Left lung (tissue), 10 donors: ENCODE results near the gene UBL4A. TPM values are rescaled to one million over a fixed set of nuclear protein-coding genes. Genes with fewer than 3 reads are reported as not detected.
A peak's percentile ranks its signal among the peaks of the same experiment; 100 is the strongest.

Experiments
- ATAC-seq: fragments of 200-7000 bp; cut with Tn5 transposase; one replicate; pipeline ENCODE4 v1.9.1; 2020; ENCODE audit warnings: moderate library complexity
- DNase-seq, 4 donors: peaks; one replicate each; pipeline ENCODE4 v3.0.0-alpha.2; 2013 to 2020
- H3K27ac ChIP-seq, 2 donors: fragments of 200-600 bp; sonication (generic) in 1 of 2; one replicate each; pipeline versions ENCODE4 v1.5.0 to v1.8.0; 2020 to 2021
- H3K27me3 ChIP-seq, 2 donors: fragments of 200-600 bp; sonication (generic) in 1 of 2; one replicate each; pipeline versions ENCODE4 v1.5.0 to v1.8.0; 2020 to 2021
- H3K36me3 ChIP-seq, 2 donors: fragments of 200-600 bp; sonication (generic) in 1 of 2; one replicate each; pipeline versions ENCODE4 v1.5.0 to v1.8.0; 2020 to 2021
- H3K4me1 ChIP-seq, 2 donors: fragments of 200-600 bp; one replicate each; pipeline ENCODE4 v1.8.0; 2021
- H3K4me3 ChIP-seq, 2 donors: fragments of 200-600 bp; sonication (generic) in 1 of 2; one replicate each; pipeline versions ENCODE4 v1.5.0 to v1.8.0; 2020 to 2021; ENCODE audit warnings: mild to moderate bottlenecking in 1 of 2
- H3K9me3 ChIP-seq, 2 donors: fragments of 200-600 bp; sonication (generic) in 1 of 2; one replicate each; pipeline versions ENCODE4 v1.5.0 to v1.8.0; 2020 to 2021
- intact Hi-C, 2 donors: fragments of 100-400 bp; cut with DNase I; formaldehyde crosslinking; loops; one replicate each; pipeline versions ENCODE4 v1.11.2 to v1.14.2; 2022
- polyA plus RNA-seq, 6 donors: library from polyadenylated mRNA; unstranded; fragments of 120-200 nt; gene quantifications; one replicate each; pipeline ENCODE4 v1.2.1, GENCODE V29; 2013; ENCODE audit not compliant: insufficient read length in 6 of 6
- total RNA-seq, 2 donors: library from RNA; stranded (reverse); fragmentation: NEBNext Ultra II Directional; extraction: Animal tissue kit (Norgen Biotek cat#: 25700); gene quantifications; one replicate each; pipeline ENCODE4 v1.2.1, GENCODE V29; 2021
- TF ChIP-seq, protein P1 (sequence below), 2 donors: fragments of 200-600 bp; sonication (generic) in 1 of 2; IDR thresholded peaks; one replicate each; pipeline versions ENCODE4 v1.5.0 to v1.8.0; 2021; ENCODE audit warnings: antibody characterized with exemption in 2 of 2
- donor health status: DM: no; HTN: yes; CAD: no.
- donor health status: DM: no; HTN: no; CAD: no.

Gene UBL4A
- total and polyA plus RNA-seq, 8 donors = 24.7 to 37.9 (median 29.1) TPM

DNA sequence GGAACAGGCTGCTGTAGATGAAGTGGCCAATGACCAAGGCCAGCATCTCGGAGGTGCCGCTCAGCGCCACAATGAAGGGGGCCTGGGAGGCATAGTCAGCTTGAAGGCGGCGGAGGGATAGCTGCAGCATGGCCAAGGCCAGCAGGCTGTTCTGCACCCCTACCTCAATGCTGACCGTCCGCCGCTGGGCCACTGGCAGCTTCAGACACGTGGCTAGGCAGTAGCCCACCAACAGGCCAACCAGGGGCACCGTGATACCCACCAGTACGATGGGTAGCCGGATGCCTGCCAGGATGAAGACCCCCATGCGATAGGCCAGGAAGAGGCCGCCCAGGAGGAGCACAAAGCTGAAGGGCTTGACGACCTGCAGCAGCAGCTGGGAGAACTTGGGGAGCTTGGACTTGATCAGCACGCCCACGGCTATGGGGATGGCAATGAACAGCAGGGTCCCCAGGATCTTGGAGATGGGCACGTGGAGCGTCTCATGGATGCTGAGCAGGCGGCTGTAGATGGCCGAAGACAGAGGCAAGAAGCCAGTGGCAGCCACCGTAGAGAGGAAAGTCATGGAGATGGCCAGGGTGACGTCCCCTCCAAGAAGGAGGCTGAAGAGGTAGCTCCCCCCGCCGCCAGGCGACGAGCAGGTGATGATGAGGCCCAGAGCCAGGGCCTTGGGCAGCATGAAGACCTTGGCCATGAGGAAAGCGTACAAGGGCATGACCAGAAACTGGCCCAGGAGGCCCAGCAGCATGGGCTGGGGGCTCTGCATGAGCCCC is 1.3 kb upstream of the UBL4A start:
- intact Hi-C loops = no loop called here

DNA sequence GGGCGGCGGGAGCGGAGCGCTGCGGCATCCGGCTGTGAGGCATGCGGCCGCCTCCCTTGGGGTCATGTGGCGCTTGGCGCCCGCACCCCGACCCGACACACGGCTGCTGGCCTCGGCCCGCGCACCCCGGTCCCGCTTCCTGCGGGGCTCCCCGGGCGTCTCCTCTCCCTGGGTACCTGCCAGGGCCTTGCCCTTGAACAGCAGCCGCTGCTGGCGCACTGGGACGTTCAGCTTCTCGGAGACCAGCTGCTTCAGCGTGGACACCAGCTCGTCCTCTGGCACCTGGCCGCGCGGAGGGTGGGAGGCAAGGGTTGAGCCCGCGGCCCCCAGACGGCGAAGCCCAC is 391 bp downstream of the UBL4A start:
- intact Hi-C loops = no loop called here
- DNase-seq (no peak), ATAC-seq (no peak)
- peaks cover 6 to 46% of the 10 kb centered on the region in 2 donors for H3K4me1 ChIP-seq
- H3K9me3 ChIP-seq = no peaks in the 10 kb centered on the region
- peak overlapping the region; percentile 54 to 68 for H3K4me3 ChIP-seq
- peaks cover 0 to 17% of the 10 kb centered on the region in 2 donors for H3K36me3 ChIP-seq
- no peaks in the 10 kb centered on the region for H3K27me3 ChIP-seq
- TF ChIP-seq, protein P1, sequence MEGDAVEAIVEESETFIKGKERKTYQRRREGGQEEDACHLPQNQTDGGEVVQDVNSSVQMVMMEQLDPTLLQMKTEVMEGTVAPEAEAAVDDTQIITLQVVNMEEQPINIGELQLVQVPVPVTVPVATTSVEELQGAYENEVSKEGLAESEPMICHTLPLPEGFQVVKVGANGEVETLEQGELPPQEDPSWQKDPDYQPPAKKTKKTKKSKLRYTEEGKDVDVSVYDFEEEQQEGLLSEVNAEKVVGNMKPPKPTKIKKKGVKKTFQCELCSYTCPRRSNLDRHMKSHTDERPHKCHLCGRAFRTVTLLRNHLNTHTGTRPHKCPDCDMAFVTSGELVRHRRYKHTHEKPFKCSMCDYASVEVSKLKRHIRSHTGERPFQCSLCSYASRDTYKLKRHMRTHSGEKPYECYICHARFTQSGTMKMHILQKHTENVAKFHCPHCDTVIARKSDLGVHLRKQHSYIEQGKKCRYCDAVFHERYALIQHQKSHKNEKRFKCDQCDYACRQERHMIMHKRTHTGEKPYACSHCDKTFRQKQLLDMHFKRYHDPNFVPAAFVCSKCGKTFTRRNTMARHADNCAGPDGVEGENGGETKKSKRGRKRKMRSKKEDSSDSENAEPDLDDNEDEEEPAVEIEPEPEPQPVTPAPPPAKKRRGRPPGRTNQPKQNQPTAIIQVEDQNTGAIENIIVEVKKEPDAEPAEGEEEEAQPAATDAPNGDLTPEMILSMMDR (IDR thresholded peaks at IDR 0.05) = no peak
- peak overlapping the region; percentile 70 to 80 for H3K27ac ChIP-seq

More for the DNA sequence above, 1.3 kb upstream of the UBL4A start:
- Histone ChIP-seq H3K4me1 (peaks cover 6 to 46% of the 10 kb centered on the region in 2 donors), H3K9me3 (no peaks in the 10 kb centered on the region), H3K27ac (peak overlapping the region in 1 of 2 donors; percentile 74), H3K27me3 (no peaks in the 10 kb centered on the region), H3K4me3 (no peak overlapping the region), H3K36me3 (peaks cover 0 to 17% of the 10 kb centered on the region in 2 donors)
- no peak for DNase-seq
- TF ChIP-seq, protein P1 (IDR thresholded peaks at IDR 0.05) = no peak
- no peak for ATAC-seq

DNA sequence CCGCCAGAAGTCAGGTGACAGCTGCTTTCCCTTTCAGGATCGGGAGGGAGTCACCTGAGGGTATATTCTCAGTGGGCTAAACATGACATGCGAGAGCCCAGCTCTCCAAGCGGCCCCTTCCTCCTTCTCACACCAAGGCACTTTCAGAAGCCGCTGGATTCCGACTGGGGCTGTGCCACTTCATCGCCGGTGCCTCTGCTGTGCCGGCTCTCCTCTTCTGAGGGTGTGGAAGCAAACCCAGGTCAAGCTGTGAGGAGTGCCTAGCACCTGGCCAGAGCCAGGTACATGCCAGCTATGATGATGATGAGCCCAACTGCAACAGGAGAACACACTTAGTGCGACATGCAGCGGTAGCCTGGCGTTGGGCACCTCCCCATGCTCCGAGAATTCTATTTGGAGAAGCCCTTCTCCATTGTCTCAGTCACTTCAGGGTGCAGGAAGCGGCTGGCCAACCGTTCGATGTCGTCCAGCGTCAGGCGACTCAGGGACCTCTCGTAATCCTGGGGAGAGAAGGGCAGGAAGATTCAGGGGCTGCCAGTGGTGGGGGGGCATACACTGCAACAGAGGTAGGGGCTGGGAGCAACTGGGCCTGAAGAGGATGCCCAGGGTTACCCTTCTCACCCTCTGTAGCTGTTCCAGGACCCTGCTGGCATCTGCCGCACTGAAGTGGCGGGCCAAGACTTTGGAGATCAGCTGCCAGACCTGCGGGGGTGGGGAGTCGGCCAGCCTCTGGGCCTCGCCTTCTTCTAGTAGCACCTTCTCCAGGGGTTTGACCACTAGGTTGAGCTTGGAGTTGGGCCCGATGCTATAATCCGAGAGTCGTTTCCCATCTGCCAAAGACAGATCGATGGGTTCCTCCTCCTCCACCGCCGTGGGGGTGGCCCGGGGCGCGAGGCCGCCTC is 1.0 kb downstream of the UBL4A start:
- H3K9me3 ChIP-seq = no peaks in the 10 kb centered on the region
- TF ChIP-seq, protein P1 (IDR thresholded peaks at IDR 0.05) = no peak
- peaks cover 6 to 46% of the 10 kb centered on the region in 2 donors for H3K4me1 ChIP-seq
- intact Hi-C loops = no loop called here
- DNase-seq = no peak
- peak overlapping the region; percentile 70 to 80 for H3K27ac ChIP-seq
- H3K4me3 ChIP-seq = peak overlapping the region; percentile 54 to 68
- peaks cover 0 to 17% of the 10 kb centered on the region in 2 donors for H3K36me3 ChIP-seq
- H3K27me3 ChIP-seq = no peaks in the 10 kb centered on the region
- ATAC-seq = no peak

DNA sequence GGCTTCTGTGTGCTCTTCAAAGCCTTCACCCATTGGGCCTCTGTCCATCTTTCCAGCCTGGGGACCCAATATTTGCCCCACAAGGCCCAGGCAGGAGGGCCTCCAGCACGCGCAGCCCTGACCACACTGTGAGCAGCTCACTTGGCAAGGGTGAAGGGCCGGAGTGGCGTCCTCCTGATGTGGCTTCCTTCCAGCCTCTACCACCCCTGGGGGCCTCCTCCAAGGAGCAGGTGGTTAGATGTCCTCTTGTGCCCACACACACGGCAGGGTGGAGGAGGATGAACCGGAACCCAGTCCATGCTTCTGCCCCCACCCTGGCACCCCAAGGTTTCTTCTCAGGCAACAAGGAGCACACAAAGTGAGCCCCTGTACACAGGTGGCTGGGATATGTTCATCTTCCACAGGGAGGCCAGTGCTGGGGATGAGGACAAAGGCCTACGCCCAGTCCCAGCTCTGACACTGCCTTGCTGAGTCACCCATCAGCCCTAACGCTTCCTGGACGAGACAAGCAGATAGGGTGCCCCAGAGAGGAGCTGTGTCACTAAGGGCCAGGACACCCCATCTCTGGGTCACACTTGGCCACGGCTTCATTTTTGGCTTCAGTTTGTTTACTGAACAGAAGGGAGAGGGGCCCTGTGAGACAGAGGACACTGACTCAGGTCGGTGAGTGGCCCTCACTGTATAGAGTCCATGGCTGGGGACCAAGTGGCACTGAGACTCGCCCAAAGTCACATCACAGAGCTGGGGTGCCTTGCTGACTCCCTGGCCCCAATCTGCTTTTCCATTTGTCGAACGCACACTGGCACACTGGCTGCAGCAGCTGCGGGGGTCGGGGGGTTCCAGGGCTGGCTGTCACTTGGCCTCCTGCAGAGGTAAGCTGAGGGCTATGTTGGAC is 1.9 kb downstream of the UBL4A start:
- H3K27me3 ChIP-seq = no peaks in the 10 kb centered on the region
- DNase-seq (no peak), ATAC-seq (no peak)
- intact Hi-C loops = no loop called here
- H3K36me3 ChIP-seq = peaks cover 0 to 17% of the 10 kb centered on the region in 2 donors
- H3K4me1 ChIP-seq = peaks cover 6 to 45% of the 10 kb centered on the region in 2 donors
- TF ChIP-seq, protein P1 (IDR thresholded peaks at IDR 0.05) = no peak
- no peaks in the 10 kb centered on the region for H3K9me3 ChIP-seq
- H3K27ac ChIP-seq = no peak overlapping the region
- H3K4me3 ChIP-seq = peak overlapping the region in 1 of 2 donors; percentile 68
